Measurements from ENCODE around the gene RAB40B. TPM values are rescaled to one million over a fixed set of nuclear protein-coding genes. Genes with fewer than 3 reads are reported as not detected.

RAB40B gene
- total RNA-seq, 1 donor from 2014 or later: 27.6 TPM

DNA sequence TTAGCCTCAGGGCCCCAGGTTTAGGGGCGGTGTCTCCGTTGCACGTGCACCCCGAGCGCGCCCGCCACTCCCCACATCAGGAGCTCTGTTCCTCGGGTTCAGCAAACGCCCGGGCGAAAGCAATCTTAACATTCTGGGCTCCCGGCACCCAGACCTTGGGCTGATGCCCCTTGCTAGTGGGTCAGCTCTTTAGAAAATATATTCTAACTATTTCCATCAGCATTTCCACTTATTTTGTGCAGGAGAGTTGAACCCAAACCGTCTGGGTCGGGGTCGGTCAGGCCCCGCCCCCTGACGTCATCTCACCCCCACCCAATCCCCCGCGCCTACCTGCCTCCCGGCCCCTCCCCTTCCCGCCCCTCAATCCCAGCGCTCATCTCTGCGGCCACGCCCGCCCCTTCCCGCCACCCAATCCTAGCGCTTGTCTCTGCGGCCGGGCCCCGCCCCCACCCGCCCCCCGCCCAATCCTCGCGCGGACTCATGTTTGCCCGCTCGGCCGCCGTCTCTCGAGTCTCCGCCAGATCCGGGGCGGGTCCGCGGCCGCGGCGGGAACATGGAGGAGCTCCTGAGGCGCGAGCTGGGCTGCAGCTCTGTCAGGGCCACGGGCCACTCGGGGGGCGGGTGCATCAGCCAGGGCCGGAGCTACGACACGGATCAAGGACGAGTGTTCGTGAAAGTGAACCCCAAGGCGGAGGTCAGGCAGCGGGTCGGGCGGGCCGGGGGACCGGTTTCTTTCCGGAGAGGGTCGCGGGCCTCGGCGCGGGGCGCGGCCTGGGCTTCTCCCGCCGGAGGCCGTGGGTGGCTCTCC, 17.9 kb upstream of the RAB40B start, which contains the start of gene FN3KRP:
Gene FN3KRP (plus strand): TSS at position 504 of the 808 bp plus-strand sequence. CDS start 50 bp downstream, at position 554.
- peak; percentile 91 for DNase-seq (ENCODE audit: low spot score)

DNA sequence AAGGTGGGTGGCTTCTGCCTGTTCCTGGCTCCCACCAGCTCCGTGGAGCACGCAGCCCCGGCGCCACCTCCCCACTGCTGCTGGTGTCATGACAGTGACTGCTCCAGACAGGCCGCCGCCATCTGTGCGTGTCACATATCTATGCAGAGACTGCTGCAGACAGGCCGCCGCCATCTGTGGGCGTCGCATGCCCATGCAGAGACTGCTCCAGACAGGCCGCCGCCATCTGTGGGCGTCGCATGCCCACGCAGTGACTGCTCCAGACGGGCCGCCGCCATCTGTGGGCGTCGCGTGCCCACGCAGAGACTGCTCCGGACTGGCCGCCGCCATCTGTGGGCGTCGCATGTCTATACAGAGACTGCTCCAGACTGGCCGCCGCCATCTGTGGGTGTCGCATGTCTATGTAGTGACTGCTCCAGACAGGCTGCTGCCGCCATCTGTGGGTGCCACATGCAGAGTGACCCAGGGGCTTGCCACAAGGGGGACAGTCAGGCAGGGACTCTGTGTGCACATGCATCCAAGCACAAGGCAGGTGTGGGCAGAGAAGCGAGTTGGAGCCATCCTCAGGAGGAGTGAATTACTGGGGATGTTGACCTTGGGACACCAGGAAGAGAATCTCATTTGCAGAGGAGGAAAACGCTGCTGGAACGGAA, 14.7 kb upstream of the RAB40B start:
- DNase-seq (ENCODE audit: low spot score): no peak

DNA sequence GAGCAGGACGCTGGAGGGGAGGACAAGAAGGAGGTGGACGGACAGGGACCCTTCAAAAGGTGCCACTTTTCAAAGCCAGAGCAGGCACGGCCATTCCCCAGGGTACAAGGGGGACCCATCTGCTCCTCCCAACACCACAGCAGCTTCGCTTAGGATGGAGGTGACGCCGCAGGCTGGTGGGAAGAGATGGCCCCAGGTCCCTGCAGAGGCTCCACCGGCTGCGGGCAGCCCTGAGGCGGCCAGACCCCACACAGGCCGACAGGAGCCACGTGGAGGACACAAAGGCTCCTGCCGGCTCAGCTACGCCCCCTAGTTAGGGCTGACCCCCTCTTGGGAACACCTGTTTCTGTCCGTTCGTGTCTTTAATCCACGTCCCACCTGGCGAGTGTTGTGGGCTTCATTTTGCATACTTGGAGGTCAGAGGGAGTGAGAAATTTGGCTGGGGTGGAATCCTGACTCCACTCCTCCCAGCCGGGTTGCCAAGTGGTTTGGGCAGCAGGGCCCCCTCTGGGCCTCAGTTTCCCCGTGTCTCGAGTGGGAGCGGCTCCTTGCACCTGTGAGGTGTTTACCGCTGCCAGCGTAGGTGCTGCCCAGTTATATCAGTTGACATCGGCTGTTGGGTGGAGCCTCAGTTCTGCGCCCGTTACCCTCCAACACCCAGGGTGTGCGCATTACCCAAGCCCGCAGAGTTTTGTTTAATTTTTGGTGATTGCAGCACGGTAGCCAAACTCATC, 12.2 kb upstream of the RAB40B start:
- DNase-seq (ENCODE audit: low spot score): no peak

DNA sequence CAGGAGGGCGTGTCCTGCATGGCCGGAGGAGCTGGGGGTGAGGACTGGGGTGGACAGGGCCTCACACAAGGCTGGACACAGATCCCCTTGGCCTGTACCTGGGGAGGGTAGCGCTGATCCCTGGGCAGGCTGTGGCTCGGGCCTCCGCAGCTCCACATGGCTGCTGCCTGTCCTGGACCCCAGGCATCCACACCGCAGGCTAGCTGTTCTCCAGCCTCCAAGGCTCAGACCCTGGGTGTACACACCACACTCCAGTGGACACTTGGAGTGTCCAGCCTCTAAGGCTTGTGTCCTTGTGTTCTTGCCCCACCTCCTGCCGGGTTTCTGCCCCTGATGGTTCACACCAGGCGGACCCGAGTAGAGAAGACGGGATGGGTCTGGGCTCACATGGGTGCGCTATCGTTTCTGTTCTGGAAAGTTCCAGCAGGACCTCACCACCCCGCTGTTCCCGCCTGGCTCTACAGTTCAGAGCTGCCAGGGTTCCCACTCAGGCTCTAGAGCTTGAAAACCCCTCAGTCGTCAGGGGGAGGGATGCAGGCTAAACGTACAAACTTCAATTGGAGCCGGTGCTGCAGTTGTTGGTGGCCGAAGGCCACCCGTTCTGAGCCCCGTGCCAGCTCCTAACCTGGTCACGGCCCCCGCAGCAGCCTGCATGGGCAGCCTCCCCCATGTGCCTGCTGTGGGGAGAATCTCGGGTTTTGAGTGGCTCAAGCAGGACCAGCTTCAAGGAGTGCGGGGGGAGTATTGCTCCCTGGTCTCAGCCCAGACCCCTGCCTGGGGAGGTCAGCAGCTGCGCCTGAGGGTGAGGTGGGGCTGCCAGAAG, 11.4 kb upstream of the RAB40B start:
- DNase-seq (ENCODE audit: low spot score): no peak

DNA sequence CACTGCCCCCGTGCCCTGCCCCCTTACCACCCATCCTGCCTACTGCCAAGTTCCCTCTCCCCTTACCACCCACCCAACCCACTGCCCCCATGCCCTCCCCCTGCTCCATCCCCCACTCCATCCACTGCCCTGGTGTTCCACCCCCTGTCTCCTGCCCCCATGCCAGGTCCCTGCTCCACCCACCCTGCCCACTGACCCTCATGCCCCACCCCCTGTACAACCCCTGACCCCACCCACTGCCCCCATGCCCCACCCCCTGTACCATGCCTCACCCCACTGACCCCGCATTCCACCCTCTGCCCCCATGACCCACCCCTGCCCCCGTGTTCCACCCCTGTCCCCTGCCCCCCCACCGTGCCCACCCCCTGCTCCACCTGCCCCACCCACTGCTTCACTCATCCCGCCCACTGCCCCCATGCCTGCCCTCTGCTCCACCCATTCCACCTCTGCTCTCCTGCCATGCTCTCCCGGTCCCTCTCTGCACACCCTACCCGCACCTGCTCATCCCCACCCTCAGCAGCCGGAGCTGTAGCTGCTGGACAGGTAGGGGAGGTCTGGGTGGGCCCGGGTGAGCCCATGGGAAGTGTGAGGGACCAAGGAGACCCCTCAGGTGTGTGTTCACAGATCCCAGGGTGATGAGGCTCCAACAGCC, 10.7 kb upstream of the RAB40B start:
- DNase-seq (ENCODE audit: low spot score): no peak

DNA sequence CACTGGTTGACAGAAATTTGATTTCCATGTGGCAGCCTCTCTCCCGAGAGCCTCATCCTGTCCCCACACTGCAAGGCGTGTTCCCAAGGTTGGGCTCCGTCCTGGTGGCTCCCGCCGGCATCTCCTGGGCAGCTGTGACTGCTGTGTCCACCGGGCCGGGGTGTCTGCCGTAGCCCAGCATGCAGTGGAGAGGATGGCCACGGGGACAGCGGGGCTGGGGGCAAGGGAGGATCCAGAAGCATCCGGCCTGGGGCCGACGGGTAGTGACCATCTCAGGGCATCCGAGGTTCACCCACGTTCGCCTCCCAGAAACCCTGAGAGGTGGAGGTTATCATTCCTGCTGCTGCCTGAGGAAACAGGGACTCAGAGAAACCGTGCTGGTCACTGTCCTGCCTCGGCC, 7.3 kb upstream of the RAB40B start:
- no peak for DNase-seq (ENCODE audit: low spot score)

DNA sequence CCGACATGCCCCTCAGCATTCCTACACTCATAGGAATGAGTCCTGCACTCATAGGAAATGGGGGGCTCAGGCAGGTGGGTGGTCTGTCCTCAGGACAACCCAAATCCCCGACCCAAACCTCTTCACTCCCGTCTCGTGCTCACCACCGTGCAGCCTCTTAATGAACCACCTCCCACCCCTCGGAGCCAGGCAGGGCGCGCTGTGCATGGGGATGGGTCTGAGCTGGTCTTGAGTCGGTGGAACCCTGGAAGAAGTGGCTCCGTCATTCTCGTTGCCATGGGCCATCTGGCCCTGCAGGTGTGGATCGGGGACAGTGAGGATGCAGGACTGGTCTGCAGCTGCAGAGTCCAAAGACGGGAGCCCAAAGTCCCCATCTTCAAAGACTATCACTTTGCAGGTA, 6.4 kb upstream of the RAB40B start:
- no peak for DNase-seq (ENCODE audit: low spot score)

DNA sequence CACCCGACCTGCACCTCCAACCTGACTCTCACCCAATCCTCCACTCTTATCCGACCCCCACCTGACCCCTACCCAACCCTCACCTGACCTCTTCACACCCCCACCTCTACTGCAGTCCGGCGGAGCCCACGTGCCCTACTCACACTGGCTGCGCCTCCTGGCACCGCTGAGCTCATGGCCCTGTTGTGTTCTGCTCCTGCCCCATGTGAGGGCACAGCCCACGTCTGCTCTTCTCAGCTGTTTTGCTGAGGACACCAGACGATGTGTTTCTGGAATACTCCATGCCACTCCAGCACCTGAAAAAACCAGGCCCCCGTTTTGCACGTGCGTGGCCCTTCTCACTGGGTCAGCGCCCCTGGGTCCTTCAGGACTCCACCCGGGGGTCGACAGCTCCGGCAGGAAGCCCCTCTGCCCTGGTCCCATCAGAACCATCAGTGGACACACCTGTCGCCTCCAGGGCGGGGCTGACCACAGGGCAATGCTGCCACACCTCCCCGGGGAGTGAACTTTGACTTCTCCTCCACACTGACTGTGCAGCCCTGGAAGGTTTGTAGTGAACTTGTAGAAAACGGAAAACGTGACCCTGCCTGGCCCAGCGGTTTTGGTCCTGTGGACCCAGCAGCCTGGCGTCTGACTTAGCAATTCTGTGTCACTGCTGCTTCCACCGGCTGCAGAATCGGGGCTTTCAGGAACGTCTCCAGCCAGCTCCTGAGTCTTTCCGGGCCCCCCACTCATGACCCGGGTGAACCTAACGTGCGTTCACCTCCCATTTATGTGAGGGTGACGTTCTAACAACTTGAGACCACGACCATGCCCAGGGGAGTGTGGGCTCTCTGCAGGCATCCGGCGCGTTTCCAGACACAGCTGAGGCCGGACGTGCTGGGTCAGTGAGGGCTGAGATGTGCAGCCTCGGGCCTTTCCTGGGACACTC, 5.7 kb upstream of the RAB40B start:
- DNase-seq (ENCODE audit: low spot score): peak; percentile 53

DNA sequence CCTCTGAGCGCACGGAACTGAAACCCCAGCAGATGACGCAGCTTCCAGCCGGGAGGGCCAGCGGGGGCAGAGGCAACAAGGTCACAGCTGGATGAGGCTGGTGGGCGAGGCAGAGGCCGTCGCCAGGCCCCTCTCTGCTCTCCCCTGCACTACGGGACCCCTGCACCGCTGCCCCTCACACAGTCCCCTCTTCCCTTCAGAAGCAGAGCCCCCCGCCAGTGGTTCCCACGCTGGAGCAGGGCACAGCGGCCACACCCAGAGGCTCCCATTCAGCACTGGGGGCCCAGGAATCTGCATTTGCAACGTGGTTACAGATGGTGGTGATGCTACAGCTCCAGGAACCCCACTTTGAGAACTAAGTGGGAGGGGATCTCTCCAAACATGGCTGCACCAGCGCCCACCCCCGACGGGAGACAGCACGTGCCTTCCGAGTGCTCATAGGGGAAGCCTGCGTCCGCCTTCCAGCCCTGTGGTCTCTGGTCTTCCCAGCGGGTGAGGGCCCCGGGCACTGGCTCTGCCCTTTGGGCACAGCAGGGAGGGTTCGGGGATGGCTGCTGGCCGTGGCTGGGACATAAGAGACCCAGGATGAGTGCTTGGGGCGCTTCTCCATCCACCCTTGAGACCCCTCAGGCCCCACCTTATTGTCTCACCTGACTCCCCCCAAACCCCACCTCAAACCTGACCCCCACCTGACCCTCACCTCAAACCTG, 4.7 kb upstream of the RAB40B start:
- DNase-seq (ENCODE audit: low spot score): no peak

DNA sequence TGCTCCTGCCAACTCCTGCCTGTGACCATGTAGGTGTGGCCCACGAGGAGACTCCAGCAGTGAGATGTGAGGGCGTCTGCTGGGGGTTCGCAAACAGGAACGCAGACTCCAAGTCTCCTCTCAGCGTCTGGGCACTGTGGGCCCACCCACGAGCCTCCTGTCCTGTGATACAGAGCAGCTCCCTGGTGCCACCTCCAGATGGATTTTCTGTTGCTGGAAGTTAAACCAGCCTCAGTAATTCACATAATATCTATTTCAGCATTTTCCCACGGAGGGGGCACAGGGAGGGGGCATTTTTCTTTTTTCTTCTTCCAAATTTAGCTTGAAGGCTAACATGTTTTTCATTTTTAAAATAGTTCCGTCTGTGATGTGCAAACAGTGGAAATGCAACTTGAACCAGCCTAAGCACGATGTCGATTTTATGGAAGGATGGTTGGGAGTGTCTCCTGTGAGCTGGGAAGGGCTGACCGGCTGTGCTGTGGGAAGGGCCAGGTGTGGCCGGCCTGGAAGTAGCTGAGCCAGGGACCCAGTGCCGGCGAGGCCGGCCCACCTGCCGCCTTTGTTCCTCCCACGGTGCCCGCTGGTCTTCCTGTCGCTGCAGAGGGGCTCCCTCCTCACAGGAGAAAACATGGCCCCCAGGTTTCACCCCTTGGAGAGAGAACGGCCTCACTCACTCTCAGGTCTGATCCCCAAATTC, 3.9 kb upstream of the RAB40B start:
- no peak for DNase-seq (ENCODE audit: low spot score)

DNA sequence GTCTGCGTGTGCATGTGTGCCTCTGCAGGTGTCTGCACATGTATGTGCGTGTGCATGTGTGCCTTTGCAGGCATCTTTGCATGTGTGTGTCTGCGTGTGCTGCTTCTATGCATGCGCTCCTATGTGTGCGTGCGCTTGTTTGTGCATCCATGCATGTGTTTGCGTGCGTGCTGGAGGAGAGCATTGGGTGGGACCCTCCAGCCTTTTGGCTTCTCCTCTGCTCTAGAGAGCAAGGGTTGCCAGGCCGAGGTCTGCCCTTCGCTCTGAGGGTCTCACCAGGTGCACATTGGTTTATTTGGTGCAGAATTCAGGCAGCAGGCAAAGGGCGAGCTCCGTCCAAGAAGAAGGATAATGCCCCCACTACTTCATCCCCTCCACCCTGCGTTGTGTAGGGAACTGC, 1.1 kb upstream of the RAB40B start:
- no peak for DNase-seq (ENCODE audit: low spot score)

DNA sequence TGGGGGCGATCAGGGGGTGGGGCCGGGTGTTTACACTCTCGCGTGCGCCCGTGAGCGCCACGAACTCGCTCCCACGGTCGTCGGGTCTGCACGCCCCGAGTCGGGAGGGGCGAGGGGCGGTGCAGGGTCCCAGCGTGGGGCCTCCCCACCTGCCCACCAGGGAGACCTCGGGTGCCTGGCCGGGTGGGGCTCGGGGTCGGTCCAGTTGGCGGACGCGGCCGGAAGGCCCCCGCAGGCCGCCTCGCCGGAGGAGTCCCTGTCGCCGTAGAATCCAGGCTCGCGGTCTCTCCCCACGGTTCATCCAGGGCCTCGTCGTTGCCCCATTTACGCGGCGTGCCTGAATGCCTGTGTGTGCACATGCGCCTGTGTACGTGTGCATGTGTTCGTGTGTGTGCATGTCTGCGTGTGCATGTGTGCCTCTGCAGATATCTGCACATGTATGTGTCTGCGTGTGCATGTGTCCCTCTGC, 510 bp upstream of the RAB40B start:
- no peak for DNase-seq (ENCODE audit: low spot score)

DNA sequence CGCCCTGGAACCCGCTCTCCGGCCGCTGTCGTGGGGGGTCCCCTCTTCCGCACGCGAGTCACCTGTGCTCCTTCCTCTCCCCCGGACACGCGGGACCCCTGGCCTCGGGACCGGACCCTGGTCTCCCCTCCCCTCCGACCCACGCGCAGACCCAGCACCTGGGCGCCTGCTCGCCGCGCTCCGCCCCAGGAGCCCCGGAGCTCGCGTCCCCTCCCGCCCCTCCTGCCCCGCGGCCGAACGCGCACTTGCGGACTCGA, 762 bp downstream of the RAB40B start:
- no peak for DNase-seq (ENCODE audit: low spot score)

DNA sequence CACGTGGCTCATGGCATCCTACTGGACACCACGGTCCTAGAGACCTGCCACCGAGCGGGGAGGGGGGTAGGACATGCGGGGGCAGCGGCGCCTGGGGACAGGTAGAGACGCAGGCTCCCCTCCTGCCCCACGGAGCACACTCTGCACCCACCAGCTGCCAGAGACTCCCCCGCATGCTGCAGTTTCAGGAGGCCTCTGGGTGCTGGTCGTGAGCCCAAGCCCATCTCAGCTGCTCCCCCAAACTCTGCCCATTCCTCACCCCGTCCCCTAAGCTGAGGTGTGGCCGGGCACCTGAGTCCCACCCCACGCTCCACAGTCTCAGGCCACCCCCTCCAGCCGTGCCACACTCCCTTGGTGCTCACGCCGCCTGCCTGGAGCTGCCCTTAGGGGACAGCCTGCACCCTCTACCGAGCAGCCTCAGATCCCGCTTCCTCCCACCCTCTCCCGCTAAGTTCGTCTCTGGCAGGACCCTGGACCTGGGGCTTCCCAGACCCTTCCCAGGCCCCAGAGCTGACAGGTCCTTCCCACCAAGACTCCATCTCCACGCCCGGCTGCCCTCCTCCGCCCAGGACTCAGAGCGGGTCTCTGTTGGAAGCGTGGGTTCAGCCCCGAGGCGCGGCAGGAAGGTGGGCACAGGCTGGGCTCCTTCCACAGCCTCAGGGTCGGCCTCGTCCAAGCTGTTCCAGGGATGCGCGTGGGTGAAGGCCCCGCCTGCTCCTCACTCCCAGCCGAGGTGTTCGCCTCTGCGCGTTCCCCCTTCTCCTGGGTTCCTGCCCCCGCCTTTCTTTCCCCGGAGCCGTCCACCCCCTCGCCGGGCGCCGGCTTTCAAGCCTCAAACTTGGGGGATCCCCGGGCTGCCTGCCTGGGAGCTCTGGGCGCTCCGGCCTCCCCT, 1.3 kb downstream of the RAB40B start:
- no peak for DNase-seq (ENCODE audit: low spot score)

DNA sequence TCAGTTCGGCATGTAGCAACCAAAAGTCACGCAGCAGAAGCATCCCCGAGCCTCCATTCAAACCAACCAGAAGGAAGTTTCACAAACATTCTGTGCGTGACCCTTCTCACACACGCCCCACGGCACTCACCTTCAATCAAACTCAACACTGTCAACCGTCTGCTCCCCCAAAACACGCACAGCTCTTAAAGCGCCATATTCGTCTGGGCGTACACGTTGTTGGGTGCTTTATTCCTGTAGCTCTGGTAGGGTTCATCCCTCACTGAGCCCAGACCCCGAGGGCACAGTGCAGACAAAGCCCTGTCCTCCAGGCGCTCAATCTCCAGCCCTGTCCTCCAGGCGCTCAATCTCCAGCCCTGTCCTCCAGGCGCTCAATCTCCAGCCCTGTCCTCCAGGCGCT, 2.2 kb downstream of the RAB40B start:
- no peak for DNase-seq (ENCODE audit: low spot score)

DNA sequence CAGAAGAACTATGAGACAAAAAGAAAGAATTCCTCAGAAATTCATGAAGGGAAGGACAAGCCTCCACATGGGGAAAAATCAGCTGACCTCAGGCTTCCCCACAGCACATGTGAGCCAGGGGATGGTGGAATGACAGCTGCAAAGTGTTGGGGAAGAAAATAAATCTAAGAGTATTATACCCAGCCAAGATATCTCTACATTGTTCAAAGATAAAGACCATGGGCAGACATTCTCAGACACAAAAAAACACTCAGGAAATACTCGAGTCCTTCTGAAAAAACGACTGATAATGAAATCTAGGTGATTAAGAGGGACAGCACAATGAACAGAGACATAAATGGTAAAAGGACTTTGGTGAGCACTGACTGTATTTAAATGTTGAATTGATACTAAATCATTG, 3.9 kb downstream of the RAB40B start:
- no peak for DNase-seq (ENCODE audit: low spot score)

DNA sequence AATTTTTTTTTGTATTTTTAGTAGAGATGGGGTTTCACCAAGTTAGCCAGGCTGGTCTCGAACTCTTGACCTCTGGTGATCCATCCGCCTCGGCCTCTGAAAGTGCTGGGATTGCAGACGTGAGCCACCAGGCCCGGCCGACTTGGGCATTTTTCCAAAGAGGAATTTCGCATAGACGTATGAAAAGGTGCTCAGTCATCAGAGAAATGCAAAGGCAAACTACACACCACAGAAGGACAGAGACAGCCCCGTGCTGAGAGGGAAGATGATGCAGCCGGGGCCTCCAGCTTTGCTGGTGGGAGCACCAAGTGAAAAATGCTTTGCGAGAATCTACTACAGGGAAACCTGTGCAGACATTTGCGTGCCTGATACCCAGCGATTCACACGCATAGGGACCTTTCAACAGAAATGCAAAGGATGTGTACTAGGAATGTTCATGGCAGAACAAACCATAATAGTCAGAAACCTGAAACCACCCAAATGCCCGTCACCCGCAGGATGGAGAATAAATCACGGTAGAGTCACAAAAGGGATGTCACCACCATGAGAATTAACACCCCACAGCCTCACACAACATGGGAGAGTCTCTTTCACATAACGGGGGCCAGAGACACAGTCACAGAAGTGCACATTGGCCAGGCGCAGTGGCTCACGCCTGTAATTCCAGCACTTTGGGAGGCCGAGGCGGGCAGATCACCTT, 5.2 kb downstream of the RAB40B start:
- DNase-seq (ENCODE audit: low spot score): no peak
